ENCODE measurements around the gene TMEM63A.

- TF ChIP-seq, protein P1, sequence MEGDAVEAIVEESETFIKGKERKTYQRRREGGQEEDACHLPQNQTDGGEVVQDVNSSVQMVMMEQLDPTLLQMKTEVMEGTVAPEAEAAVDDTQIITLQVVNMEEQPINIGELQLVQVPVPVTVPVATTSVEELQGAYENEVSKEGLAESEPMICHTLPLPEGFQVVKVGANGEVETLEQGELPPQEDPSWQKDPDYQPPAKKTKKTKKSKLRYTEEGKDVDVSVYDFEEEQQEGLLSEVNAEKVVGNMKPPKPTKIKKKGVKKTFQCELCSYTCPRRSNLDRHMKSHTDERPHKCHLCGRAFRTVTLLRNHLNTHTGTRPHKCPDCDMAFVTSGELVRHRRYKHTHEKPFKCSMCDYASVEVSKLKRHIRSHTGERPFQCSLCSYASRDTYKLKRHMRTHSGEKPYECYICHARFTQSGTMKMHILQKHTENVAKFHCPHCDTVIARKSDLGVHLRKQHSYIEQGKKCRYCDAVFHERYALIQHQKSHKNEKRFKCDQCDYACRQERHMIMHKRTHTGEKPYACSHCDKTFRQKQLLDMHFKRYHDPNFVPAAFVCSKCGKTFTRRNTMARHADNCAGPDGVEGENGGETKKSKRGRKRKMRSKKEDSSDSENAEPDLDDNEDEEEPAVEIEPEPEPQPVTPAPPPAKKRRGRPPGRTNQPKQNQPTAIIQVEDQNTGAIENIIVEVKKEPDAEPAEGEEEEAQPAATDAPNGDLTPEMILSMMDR (IDR thresholded peaks at IDR 0.05): no peak
- TF ChIP-seq EZH2 (IDR thresholded peaks at IDR 0.05): no peak
These were observed 7.0 kb downstream of the TMEM63A start for GRCh38 chr1:225875044-225875815.
